Measurements from ENCODE around the gene LIN7B. TPM values are rescaled to one million over a fixed set of nuclear protein-coding genes. Genes with fewer than 3 reads are reported as not detected.

LIN7B gene
- polyA plus RNA-seq, 1 of the 3 experiments (the other 2 are of a cell fraction), result 20.8 TPM

DNA sequence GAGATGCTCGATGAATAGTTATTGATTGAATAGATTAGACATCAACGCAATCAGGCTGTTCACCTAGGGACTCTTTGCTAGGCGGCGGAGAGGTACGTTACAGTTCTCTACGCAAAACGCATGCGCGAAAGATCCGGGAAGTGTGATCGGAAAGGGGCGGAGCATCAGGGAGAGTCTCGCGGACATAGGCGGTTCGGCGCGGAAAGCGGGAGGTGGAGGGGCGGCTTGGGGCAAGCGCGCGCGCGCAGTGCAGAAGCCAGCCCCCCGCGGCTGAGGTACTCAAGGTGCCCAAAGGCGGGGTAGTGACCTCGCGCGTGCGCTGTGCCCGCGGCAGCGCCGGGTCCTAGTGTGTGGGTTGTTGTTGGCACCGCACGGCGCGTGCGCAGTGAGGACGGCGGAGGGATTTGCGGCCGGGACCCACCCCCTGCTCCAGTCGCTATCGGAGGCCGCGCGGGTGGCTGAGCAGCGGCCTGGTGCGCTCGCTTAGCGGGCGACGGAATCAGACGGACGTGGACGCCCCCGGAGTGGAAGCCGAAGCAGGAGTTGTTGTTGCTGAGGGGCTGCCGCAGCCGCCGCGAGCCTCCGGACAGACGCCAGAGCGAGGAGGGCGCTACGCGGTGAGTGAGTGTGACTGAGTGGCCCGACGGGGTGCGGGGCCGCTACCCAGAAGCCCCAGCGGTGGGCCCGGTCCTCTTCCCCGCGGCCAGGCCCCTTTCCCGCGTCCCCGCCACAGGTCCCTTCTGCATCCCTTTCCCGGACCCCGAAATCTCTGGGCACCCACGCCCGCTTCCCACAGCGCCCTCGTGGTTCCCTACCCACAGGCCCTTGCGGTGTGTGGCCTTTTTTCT, 28.9 kb upstream of the LIN7B start, which contains the start of gene SNRNP70 (continued):
- peak; percentile 7; the same call in 1 of the 2 replicates for TF ChIP-seq GABPA (IDR thresholded peaks at IDR 0.05; ENCODE audit: low read depth)
- no peak for TF ChIP-seq FOXJ3 (CRISPR knock-in tag; IDR thresholded peaks at IDR 0.05)
- no peak; the same call in 1 of the 2 replicates for TF ChIP-seq RCOR1 (IDR thresholded peaks at IDR 0.05; ENCODE audit: low read length)
- no peak for TF ChIP-seq RFX5 (IDR thresholded peaks at IDR 0.05; ENCODE audit: low read length)
- TF ChIP-seq EP300 (IDR thresholded peaks at IDR 0.05; ENCODE audit: borderline replicate concordance in 1 of 2, low read depth in 1 of 2, low read length in 1 of 2), result no peak
- TF ChIP-seq, protein P1, sequence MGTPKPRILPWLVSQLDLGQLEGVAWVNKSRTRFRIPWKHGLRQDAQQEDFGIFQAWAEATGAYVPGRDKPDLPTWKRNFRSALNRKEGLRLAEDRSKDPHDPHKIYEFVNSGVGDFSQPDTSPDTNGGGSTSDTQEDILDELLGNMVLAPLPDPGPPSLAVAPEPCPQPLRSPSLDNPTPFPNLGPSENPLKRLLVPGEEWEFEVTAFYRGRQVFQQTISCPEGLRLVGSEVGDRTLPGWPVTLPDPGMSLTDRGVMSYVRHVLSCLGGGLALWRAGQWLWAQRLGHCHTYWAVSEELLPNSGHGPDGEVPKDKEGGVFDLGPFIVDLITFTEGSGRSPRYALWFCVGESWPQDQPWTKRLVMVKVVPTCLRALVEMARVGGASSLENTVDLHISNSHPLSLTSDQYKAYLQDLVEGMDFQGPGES (IDR thresholded peaks at IDR 0.05; ENCODE audit: low read depth, low read length), result no peak
- no peak for TF ChIP-seq JUND (IDR thresholded peaks at IDR 0.05)
- TF ChIP-seq EZH2phosphoT487 (IDR thresholded peaks at IDR 0.05; ENCODE audit: borderline replicate concordance, low read depth), result no peak
- TF ChIP-seq TCF12 (IDR thresholded peaks at IDR 0.05), result peak; percentile 24; the same call in 1 of the 2 replicates
- TF ChIP-seq RXRA (IDR thresholded peaks at IDR 0.05; ENCODE audit: borderline replicate concordance, low read depth), result no peak
- no peak for TF ChIP-seq RAD21 (IDR thresholded peaks at IDR 0.05; ENCODE audit: low read length)
- TF ChIP-seq, protein P2, sequence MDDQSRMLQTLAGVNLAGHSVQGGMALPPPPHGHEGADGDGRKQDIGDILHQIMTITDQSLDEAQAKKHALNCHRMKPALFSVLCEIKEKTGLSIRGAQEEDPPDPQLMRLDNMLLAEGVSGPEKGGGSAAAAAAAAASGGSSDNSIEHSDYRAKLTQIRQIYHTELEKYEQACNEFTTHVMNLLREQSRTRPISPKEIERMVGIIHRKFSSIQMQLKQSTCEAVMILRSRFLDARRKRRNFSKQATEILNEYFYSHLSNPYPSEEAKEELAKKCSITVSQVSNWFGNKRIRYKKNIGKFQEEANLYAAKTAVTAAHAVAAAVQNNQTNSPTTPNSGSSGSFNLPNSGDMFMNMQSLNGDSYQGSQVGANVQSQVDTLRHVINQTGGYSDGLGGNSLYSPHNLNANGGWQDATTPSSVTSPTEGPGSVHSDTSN (IDR thresholded peaks at IDR 0.05), result peak; percentile 72
- TF ChIP-seq MEF2A (IDR thresholded peaks at IDR 0.05; ENCODE audit: borderline replicate concordance, low read depth), result no peak
- TF ChIP-seq, protein P3, sequence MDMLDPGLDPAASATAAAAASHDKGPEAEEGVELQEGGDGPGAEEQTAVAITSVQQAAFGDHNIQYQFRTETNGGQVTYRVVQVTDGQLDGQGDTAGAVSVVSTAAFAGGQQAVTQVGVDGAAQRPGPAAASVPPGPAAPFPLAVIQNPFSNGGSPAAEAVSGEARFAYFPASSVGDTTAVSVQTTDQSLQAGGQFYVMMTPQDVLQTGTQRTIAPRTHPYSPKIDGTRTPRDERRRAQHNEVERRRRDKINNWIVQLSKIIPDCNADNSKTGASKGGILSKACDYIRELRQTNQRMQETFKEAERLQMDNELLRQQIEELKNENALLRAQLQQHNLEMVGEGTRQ (IDR thresholded peaks at IDR 0.05; ENCODE audit: borderline replicate concordance, low read depth, low read length), result no peak
- peak; percentile 50 for TF ChIP-seq GATA2 (CRISPR knock-in tag; IDR thresholded peaks at IDR 0.05)
- no peak for TF ChIP-seq FOXM1 (IDR thresholded peaks at IDR 0.05; ENCODE audit: low read depth)
- TF ChIP-seq YY1 (IDR thresholded peaks at IDR 0.05; ENCODE audit: low read depth), result 0 out of 2 replicates have a peak, but pooled peaks have one; percentile 36
- TF ChIP-seq, protein P4, sequence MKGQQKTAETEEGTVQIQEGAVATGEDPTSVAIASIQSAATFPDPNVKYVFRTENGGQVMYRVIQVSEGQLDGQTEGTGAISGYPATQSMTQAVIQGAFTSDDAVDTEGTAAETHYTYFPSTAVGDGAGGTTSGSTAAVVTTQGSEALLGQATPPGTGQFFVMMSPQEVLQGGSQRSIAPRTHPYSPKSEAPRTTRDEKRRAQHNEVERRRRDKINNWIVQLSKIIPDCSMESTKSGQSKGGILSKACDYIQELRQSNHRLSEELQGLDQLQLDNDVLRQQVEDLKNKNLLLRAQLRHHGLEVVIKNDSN (IDR thresholded peaks at IDR 0.05; ENCODE audit: borderline replicate concordance, low read depth), result no peak
- TF ChIP-seq SMC3 (IDR thresholded peaks at IDR 0.05; ENCODE audit: low read depth, low read length), result no peak
